Effector CD8-positive, alpha-beta T cell (primary cell): ENCODE data around the gene TIMM29.
A peak's percentile ranks its signal among the peaks of the same experiment; 100 is the strongest.

Experiments
- DNase-seq: peaks from one replicate; lab custom pipeline; 2025; lab: John Stamatoyannopoulos, UW
- total RNA-seq, 4 experiments: gene quantifications; one replicate each; lab custom pipeline; 2026; lab: John Stamatoyannopoulos, UW

The TIMM29 gene
- 30.0 to 37.5 (median 33.6) reads per million in 4 experiments for total RNA-seq

DNA sequence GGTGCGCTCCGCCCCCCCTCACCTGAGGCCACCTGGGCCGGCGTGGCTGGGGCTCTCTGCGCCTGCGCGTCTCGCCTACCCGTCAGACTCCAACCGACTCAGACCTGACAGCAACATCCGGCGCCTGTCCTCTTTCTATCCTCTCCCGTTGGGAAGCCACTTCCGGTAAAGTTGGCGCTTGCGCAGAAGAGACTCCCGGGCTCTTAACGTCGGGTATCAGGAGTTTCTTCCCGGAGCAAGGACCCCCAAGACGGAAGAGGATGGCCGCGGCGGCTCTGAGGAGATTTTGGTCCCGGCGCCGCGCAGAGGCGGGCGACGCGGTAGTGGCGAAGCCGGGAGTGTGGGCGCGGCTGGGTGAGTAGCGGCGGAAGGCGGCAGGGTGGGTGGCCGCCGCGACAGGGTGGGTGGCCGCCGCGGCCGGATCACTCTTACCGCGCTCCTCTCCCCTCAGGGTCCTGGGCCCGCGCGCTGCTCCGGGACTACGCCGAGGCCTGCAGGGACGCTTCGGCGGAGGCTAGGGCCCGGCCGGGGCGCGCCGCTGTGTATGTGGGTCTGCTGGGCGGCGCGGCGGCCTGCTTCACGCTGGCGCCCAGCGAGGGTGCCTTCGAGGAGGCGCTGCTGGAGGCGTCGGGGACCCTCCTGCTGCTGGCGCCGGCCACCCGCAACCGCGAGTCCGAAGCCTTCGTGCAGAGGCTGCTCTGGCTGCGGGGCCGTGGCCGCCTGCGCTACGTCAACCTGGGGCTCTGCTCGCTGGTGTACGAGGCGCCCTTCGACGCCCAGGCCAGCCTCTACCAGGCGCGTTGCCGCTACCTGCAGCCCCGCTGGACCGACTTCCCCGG is at the start of gene TIMM29, which contains the start of gene YIPF2:
Gene TIMM29, plus strand, starts transcription at position 249 of the 839 bp plus-strand sequence. Its CDS starts 12 bp downstream, at position 261.
Gene YIPF2, minus strand, starts transcription at position 77 of the 839 bp plus-strand sequence. CDS start 229 bp downstream, outside the sequence.
- DNase-seq: peak; percentile 91

DNA sequence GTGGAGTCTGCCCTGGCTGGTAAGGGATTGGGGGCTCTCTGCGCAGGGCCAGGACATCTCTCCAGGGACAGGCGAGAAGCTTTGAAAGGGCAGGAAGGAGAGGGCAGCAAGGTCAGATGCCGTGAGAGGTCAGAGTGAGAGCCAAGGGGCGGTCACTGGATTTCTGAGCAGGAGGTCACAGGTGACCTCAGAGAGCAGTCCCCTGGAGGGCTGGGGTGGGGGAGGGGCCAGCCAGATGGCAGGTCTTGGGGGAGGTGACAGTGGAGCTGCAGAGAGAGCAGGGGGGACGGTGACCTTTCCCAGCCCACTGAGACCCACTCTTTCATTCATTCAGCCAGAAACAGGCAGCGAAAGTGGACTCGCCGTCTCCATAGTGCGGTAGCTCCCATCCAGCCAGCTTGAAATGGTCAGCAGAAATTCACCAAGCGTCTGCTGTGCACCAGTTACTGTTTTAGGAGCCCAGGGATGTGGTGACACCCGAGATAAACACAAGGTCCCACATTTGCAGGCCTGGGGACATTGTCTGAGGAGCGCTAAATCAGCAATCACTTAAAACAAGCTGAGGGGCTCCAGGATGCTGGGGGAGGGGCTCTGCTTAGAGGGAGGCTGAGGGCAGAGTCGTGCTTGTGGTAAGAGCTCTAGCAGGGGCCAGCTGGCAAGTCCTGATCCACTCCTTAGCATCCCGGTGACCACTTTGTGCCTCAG is 47.1 kb upstream of the TIMM29 start:
- no peak for DNase-seq

DNA sequence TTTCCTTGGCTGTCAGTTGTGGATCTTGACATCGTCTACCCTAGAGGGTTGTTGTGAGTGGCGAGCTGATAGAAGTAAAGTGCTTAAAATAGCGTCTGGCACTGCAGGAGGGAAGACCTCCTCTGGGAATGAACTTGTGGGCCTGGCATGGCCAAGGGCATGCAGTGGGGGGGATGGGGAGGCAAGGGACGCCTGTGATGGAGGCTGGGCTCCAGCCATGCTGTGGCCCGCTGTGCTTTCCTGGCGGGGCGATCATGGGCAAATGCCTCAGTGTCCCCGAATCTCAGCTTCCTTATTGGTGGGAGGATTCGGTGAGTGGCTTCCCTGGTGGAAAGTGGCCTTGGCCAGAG is 46.5 kb upstream of the TIMM29 start:
- no peak for DNase-seq

DNA sequence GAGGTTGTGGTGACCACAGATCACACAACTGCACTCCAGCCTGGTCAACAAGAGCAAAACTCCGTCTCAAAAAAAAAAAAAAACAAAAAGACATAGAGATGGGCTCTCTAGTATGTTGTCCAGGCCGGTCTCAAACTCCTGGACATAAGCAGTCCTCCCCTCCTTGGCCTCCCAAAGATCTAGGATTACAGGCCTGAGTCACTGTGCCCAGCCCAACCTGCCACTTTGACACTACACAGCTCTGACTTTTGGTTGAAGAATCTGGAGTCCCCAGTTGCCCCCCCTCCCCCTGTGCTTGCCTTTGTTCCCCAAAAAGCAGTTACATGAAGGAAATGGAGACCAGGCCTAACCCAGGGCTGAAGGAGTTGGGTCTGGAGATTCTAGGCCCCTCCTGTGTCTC is 44.3 kb upstream of the TIMM29 start:
- no peak for DNase-seq

DNA sequence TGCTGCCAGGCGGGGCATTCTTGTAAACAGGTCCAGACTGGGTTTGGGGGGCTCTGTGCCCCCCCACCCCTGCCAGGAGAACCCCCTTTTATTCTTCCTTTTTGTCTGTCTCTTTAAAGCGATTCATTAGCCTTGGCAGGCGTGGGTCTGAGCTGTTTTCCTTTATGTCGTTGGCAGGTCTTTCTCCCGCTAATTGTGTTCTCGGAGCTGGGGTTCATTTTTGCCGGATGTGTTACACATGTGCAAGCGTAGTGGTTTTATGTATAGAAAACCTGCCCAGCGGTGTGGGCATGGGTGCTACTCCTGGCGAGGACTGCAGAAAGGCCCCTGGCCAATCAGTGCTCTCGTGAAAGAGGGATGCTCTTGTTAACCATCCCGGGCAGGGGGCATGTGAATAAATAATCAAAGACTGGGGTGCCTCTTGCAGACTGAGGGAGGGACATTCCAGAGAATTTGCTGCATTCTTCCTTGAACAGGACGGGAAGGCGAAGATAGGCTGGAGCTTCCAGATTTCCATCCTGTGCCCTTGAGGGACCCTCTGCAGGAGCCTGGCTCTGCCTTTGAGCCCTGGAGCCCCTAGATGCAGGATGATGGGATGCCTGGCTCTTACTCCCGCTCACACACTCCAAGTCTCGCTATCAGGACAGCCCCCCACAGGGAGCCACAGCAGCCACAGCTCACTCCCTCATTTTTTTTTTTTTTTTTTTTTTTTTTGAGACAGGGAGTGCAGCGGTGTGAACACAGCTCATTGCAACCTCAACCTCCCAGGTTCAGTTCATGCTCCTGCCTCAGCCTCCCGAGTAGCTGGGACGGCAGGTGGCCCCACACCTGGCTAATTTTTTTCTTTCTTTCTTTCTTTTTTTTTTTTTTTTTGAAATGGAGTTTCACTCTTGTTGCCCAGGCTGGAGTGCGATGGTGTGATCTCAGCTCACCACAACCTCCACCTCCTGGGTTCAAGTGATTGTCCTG is 43.1 kb upstream of the TIMM29 start:
- no peak for DNase-seq

DNA sequence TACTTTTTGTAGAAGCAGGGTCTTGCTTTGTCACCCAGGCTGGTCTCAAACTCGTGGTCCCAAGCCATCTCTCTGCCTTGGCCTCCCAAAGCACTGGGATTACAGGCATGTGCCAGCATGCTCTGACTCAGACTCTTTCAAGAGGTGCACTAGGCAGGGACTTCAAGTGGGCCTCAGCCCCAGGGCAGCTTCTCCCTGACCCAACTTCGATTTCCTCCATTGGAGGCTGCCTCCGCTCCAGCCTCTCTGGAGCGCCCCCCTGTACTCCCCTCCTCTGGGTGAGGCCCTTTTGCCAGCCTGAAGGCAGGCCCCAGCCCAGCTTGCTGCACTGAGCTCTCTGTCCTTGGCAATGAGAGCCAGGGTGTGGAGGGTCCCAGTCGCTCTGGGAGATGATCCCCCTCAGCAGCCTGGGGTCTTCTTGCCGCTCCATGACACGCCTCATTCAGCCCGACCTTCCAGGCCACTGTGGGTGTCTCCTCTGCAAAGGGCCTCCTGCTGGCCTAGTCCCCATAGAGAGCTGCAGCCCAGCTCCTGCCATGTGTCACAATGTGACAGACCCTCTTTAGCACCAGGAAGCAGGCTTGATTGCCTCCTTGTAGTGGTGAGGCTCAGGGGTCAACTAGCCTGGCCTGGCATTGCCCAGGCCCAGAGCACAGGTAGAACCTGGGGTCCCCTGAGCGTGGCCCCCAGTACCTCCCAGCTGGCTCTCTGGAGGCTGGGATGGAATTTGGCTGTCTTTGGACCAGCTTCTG is 40.8 kb upstream of the TIMM29 start:
- DNase-seq: no peak

DNA sequence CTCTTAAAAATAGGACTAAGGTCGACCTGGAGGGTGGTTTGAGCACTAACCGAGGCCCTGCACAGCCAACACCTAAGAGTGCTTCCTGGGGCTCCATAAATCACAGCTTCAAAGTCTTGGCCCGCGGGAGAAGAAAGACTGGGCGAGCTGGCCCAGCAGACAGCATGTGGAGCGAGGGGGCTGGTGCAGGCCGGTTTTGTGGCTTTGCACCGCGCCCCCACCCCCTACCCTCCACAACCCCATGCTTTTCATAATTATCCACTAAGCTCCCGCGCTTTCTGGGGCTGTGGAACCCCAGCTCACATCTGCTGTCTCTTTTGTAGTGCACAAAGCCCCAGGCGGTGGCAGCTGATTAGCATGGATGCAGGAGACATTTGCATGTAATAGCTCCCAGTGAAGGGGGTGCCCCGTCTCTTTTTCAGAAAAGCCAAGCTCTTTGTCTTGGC is 40.2 kb upstream of the TIMM29 start:
- no peak for DNase-seq

DNA sequence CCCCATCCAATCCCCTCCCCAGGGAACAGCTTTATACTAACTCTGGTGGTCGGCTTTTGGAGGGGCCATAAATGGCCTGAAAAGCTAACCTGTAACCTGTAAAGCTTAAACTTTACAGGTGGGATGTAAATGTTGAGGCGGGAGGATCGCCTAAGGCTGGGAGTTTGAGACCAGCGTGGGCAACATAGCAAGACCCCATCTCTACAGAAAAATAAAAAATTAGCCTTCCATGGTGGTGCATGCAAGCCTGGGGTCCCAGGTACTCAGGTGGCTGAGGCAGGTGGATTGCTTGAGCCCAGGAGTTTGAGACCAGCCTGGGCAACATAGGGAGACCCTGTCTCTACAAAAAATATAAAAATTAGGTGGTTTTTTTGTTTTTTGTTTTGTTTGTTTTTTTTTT is 38.7 kb upstream of the TIMM29 start:
- DNase-seq: no peak

DNA sequence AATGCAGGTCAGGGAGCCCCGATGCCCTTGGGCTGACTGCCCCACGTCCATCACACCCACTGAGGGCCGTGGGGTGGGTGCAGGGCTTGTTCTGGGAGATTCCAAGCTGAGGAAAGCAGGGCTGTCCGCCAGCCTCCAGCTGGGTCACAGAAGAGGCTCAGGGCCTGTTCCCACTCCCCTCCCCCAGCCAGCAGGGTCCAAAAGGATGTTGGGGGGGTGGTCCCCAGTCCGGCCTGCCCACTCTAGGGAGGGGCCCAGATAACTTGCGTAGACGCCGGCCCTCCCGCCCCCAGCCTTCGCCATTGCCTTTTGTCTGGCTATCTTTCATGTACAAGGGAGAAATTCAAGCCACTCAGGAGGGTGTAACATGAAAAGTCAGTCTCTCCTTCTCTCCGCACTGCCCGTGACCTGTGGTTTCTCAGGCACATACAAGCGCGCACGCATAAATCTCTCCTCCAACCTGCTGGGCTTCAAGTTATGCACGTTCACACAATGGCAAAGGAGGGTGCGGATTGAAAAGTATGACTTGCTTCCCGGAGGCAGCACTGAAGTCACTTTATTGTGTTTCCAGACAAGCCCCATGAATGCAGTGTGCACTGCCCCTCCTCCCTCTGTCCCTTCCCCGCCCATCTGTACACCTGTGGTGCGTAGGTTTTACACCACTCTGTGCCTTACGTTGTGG is 37.1 kb upstream of the TIMM29 start:
- DNase-seq: no peak

DNA sequence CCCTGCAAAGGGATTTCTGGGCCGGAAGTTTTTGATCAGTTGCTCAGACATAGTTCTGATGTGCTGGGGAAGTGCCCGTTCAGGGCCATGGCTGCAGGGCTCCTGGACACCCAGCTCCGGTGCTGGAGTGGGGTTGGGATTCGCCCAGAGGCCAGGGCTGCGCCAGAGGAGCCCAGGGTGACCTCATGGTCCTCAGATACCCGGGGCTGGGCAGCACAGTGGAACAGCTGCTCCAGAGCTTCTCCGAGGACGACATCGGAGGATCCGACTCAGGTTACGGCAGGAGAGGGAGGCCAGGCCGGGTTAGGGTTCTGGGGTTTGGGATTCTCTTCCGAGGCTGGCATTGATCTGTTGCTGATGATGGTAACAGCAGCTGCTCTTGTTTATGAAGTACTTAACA is 36.4 kb upstream of the TIMM29 start:
- no peak for DNase-seq

DNA sequence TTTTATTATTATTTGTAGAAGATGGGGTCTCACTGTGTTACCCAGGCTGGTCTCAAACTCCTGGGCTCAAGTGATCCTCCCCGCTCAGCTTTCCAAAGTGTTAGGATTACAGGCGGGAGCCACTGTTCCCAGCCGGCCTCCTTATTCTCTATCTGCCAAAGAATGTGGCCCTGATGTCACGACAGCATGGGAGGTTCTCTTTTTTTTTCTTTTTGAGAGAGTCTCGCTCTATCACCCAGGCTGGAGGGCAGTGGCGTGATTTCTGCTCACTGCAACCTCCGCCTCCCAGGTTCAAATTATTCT is 33.7 kb upstream of the TIMM29 start:
- no peak for DNase-seq

DNA sequence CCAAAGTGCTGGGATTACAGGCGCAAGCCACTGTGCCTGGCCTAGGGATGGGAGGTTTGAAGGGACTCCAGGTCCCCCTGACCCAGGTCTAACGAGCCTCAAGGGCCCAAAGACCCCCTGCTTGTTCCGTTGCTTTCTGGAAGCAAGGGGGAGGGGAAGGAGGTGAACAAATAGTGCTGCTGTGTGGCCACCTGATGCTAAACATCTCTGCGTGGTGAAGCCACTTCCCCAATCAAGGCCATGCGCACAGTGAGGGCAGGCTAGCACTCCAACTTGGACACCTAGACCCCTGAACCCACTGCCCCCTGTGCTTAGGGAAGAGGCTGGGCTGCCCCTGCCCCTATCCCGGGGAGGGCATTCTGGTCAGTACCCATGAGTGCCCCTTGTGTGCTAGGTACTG is 33.2 kb upstream of the TIMM29 start:
- DNase-seq: no peak

DNA sequence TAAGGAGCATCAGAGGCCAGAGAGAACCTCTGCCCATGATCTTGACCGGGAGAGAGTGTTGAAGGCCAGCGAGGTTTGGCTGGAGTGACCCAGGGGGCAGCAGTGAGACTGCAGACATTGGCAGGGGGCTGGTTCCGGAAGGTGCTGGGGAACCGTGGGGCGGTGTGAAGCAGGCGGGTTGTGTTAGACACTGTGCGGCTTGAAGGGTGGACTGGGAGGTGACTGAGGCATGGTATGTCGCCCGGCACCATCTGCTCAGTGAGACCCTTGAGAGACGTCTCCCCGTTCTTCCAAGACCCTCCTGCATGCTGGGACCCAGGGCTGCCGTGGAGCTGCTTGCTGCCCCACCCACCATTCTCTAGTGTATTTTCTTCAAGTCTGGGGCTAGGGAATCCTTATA is 32.7 kb upstream of the TIMM29 start:
- no peak for DNase-seq

DNA sequence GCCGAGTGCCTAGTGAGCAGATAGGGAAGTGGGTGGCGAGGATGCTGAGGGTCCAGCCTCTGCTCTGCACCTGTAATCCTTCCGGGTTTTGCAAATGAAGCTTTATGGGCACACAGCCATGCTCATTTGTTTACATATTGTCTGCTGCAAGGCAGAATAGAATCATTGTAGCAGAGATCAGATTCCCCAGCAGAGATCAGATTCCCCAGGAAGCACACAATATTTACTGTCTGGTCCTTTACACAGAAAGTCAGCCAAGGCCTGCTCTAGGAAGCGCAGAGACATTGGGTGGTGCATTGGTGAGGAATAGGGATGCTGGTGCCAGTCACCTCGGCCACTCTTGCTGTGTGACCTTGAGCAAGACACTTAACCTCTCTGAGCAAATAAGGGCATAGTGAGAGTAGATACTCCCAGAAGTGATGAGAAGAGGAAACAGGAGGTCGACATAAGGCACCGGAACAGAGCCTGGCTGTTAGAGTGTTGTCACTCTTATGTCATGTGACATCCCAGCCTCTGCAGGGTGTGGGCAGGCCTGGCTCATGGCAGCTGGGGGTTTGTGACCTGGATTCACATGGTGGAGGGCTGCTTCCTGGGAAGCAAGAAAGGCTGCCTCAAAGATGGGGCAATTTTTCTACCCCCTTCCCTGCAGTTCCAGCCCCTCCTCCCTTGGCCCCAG is 31.6 kb upstream of the TIMM29 start:
- DNase-seq: no peak

DNA sequence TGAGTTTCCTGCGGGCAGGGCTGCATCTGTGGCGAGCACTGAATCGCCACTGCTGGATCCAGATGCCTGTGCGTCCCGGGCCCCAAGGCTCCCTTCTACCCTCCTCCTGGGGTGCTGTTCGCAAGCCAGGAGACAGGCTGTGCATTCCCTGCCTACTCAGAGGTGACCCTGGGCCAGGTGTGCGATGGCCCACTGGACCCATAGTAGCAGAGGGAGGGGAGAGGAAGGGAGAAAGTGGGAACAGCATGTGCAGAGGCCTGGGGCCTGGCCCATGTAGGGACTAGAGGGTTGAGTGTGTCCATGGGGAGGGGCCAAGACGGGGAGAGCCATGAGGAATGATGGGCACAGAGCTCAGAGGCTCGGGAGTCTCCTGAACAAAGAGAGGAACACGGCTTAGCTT is 30.0 kb upstream of the TIMM29 start:
- no peak for DNase-seq

DNA sequence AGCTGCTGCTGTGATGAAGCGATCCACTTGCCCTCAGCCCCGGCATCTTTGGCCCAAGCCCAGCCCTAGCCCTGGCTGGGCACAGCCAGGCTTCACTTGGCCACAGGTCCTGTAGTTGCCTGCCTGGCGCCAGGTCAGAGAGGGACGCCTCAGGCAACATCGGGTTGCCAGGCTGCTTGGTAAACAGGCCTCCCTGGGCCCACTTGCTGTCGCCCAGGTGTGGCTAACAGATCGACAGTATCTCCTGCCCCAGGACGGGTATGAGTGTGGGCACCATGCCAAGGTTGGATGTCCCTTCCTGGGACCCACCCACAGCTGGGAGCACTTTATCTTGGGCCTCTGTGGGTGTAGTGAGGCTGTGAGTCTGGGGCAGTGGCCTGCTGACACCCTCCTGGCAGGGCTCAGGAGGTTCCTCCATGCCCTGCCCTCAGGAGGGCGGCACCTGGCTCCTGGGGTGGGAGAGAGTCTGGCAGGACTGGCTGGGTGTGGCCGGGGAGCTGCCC is 29.4 kb upstream of the TIMM29 start:
- DNase-seq: no peak

DNA sequence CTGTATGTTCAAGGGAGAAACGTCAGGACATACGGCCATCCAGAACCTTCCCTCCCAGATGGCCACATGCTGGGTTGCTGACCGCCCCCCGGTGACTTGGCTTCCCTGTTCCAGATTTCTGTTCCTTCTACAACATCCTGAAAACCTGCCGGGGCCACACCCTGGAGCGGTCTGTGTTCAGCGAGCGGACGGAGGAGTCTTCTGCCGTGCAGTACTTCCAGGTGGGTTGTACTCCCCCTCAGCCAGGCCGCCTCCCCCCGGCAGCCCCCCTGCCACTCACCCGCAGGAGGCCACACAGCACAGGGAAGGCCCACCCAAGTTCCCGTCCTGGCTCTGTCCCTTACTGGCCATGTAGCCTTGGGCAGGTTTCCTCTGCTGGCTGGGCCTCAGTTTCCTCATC is 20.7 kb upstream of the TIMM29 start:
- DNase-seq: no peak

DNA sequence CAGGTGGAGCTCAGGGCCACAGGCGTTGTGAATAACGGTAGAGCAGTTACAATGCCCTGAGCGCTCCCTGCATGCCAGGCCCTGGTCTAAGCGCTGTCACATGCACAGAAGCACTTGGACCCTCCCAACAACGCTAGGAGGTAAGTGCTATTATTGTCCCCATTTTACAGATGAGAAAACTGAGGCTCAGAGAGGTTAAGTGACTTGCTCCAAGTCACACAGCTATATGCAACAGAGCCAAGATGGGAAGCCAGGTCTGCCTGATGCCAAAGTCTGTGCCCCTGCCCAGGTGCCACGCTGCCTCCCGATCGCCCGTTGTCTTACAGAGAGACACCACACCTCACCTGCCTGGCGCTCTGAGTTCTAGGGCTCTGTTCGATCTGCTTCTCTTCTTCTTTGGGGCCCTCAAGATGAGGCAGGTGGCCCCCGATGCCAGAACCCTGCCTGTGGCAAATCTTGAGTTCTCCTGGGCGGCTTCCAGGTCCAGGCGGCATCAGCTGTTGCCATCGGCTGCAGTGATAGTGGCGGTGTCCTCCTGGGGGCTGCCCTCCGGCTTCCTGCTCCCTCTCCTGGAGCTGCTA is 20.1 kb upstream of the TIMM29 start:
- DNase-seq: no peak

DNA sequence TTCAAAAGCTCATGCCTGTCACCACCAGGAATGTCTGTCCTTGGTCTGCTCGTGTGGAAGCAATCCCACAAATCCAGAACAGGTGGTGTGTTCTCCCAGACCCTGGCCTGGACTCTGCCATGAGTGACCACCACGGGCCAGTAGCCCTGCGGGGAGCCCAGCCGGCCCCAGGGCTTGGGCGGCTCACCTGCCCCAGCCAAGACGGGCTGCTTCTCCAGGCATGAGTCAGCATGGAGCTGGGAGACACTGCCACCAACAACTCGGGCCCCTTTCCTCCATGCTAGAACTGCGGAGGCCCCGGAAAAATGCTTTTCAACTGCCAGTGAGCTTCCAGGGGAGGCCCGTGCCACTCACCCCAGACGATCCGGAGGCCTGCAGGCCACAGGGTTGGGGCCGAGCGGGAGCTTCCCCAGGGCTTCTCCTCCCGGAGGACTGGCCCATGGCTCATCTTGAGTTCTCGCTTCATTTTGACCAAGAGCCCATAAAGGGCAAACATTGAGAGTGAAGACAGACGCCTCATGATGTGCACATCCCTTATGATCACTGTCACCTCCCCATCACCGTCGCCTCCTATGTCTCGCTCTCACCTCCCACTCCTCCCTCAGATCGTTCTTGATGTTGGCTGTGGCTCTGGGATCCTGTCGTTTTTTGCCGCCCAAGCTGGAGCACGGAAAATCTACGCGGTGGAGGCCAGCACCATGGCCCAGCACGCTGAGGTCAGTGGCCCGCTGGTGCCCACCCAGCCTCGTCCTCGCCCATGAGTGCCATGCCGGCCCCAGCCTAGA is 16.8 kb upstream of the TIMM29 start:
- no peak for DNase-seq
